Amniotic epithelial cell (primary cell): ENCODE measurements around the gene KYAT1.
"Not testable (repeated sequence)": the region's sequence is repeated elsewhere in the genome, so short reads cannot be mapped to it uniquely, and the experiment has no call there.

Source experiments
- DNase-seq: peaks from one replicate; pipeline ENCODE4 v3.0.0-alpha.2; 2010; ENCODE audit warnings: low read depth

Gene KYAT1

GRCh38 chr9:128818099-128818838 lies 63.5 kb downstream of the KYAT1 start, which contains the start of gene ENDOG:
TSS of gene ENDOG (plus strand) at chr9:128818500. CDS start at chr9:128818685, 185 bp downstream.
- DNase-seq = peak; percentile 90

- no peak for DNase-seq
These were observed 70.9 kb downstream of the KYAT1 start for GRCh38 chr9:128810873-128811272.

- DNase-seq = no peak
These were observed 71.9 kb downstream of the KYAT1 start for GRCh38 chr9:128809831-128810230.

- no peak for DNase-seq
These were observed 72.6 kb downstream of the KYAT1 start for GRCh38 chr9:128809036-128809599.

- DNase-seq = no peak
These were observed 73.2 kb downstream of the KYAT1 start for GRCh38 chr9:128808543-128808942.

- no peak for DNase-seq
These were observed 73.9 kb downstream of the KYAT1 start for GRCh38 chr9:128807827-128808226.

- DNase-seq = no peak
These were observed 76.1 kb downstream of the KYAT1 start for GRCh38 chr9:128805661-128806060.

- no peak for DNase-seq
These were observed 79.3 kb downstream of the KYAT1 start for GRCh38 chr9:128802482-128802881.

- no peak for DNase-seq
These were observed 81.7 kb downstream of the KYAT1 start for GRCh38 chr9:128800061-128800460.

- no peak for DNase-seq
These were observed 82.9 kb downstream of the KYAT1 start for GRCh38 chr9:128798896-128799295.

GRCh38 chr9:128794961-128795360 lies 86.8 kb downstream of the KYAT1 start:
- not testable (repeated sequence) for DNase-seq

- DNase-seq = no peak
These were observed 88.6 kb downstream of the KYAT1 start for GRCh38 chr9:128792978-128793686.

- DNase-seq = no peak
These were observed 89.6 kb downstream of the KYAT1 start for GRCh38 chr9:128792134-128792533.

- no peak for DNase-seq
These were observed 91.2 kb downstream of the KYAT1 start for GRCh38 chr9:128790536-128790935.

GRCh38 chr9:128788445-128788844 lies 93.3 kb downstream of the KYAT1 start:
- DNase-seq = no peak

- peak; percentile 9 for DNase-seq
These were observed 94.1 kb downstream of the KYAT1 start for GRCh38 chr9:128787659-128788058.

- DNase-seq = peak; percentile 64
These were observed 94.8 kb downstream of the KYAT1 start, which contains the start of gene TBC1D13 for GRCh38 chr9:128786681-128787601. TSS of gene TBC1D13 (plus strand) at chr9:128787253. CDS start at chr9:128787354, 101 bp downstream.

- no peak for DNase-seq
These were observed 96.3 kb downstream of the KYAT1 start for GRCh38 chr9:128785427-128785826.
